NCI-H345 (cell line): ENCODE results near the gene ZCCHC2.

Source experiments
- DNase-seq: peaks from one replicate; lab custom pipeline; 2025; lab: John Stamatoyannopoulos, UW

Gene ZCCHC2

GRCh38 chr18:62522504-62523254 lies at the start of gene ZCCHC2:
TSS of gene ZCCHC2 (plus strand) at chr18:62523025. CDS start at chr18:62523425, 400 bp downstream.
- DNase-seq: peak; percentile 98

GRCh38 chr18:62479574-62479973 lies 43.3 kb upstream of the ZCCHC2 start:
- DNase-seq: no peak

GRCh38 chr18:62480927-62481326 lies 41.9 kb upstream of the ZCCHC2 start:
- DNase-seq: no peak

- DNase-seq: no peak
Measured at GRCh38 chr18:62484941-62485340, 37.9 kb upstream of the ZCCHC2 start.

GRCh38 chr18:62485684-62486083 lies 37.1 kb upstream of the ZCCHC2 start:
- DNase-seq: peak; percentile 81

GRCh38 chr18:62486290-62486964 lies 36.4 kb upstream of the ZCCHC2 start:
- peak; percentile 89 for DNase-seq

GRCh38 chr18:62487161-62487560 lies 35.7 kb upstream of the ZCCHC2 start:
- DNase-seq: no peak

- no peak for DNase-seq
Measured at GRCh38 chr18:62490967-62491695, 31.7 kb upstream of the ZCCHC2 start.

GRCh38 chr18:62493033-62493862 lies 29.6 kb upstream of the ZCCHC2 start:
- no peak for DNase-seq

GRCh38 chr18:62494764-62495163 lies 28.1 kb upstream of the ZCCHC2 start:
- no peak for DNase-seq

GRCh38 chr18:62496262-62496661 lies 26.6 kb upstream of the ZCCHC2 start:
- DNase-seq: no peak

- DNase-seq: no peak
Measured at GRCh38 chr18:62497190-62497772, 25.5 kb upstream of the ZCCHC2 start.

GRCh38 chr18:62498616-62499262 lies 24.1 kb upstream of the ZCCHC2 start:
- DNase-seq: no peak

GRCh38 chr18:62499263-62499650 lies 23.6 kb upstream of the ZCCHC2 start:
- DNase-seq: no peak

GRCh38 chr18:62500174-62500573 lies 22.7 kb upstream of the ZCCHC2 start:
- DNase-seq: no peak

GRCh38 chr18:62500966-62501591 lies 21.7 kb upstream of the ZCCHC2 start:
- no peak for DNase-seq

- no peak for DNase-seq
Measured at GRCh38 chr18:62505669-62506494, 16.9 kb upstream of the ZCCHC2 start.

- no peak for DNase-seq
Measured at GRCh38 chr18:62506495-62507143, 16.2 kb upstream of the ZCCHC2 start.

- DNase-seq: no peak
Measured at GRCh38 chr18:62509779-62510178, 13.0 kb upstream of the ZCCHC2 start.
